ENCODE measurements around the gene FGD1. TPM values are rescaled to one million over a fixed set of nuclear protein-coding genes. Genes with fewer than 3 reads are reported as not detected.

The FGD1 gene
- total and polyA plus RNA-seq, 2 of the 8 experiments (the other 6 are each of a cell fraction or from before 2014, with no cell fraction given), result 6.8 to 34.9 TPM

DNA sequence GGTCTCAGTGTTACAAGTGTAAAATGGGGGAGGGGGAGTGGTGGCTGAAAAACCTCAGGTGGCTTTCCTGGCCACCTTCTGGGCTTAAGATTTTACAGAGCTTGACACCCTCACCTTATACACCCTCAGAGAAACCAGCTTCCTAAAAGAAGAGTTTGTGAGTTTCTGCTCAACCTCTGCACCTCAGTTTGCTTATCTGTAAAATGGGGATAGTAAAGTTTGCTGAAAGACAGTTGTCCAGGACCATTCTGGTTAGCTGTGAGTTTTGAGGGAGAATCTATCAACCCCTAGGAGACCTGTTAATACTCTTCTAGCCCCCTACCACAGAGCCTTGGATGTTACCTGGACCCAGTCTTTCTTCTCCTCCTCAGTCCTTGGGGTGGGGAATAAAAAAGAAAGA is 46.1 kb downstream of the FGD1 start (continued):
- no peak for TF ChIP-seq BACH1 (IDR thresholded peaks at IDR 0.05; ENCODE audit: low read length)
- TF ChIP-seq MAFK (IDR thresholded peaks at IDR 0.05; ENCODE audit: low read depth, low read length), result no peak
